ENCODE measurements around the gene DAPK1.

- TF ChIP-seq REST (IDR thresholded peaks at IDR 0.05; ENCODE audit: borderline replicate concordance), result no peak
- TF ChIP-seq EZH2 (IDR thresholded peaks at IDR 0.05; ENCODE audit: borderline replicate concordance, insufficient read depth, low read length, poor library complexity, severe bottlenecking), result no peak
- no peak for TF ChIP-seq CTCF (IDR thresholded peaks at IDR 0.05; ENCODE audit: poor library complexity, severe bottlenecking)
- TF ChIP-seq TAF1 (IDR thresholded peaks at IDR 0.05; ENCODE audit: low read depth), result no peak
- TF ChIP-seq EP300 (conservative IDR thresholded peaks at IDR 0.05; ENCODE audit: poor library complexity, severe bottlenecking), result no peak
- TF ChIP-seq RAD21 (conservative IDR thresholded peaks at IDR 0.05), result no peak
- no peak for TF ChIP-seq MXI1 (conservative IDR thresholded peaks at IDR 0.05; ENCODE audit: poor library complexity, severe bottlenecking)
- TF ChIP-seq POLR2AphosphoS5 (IDR thresholded peaks at IDR 0.05), result no peak
- no peak for TF ChIP-seq SMC3 (conservative IDR thresholded peaks at IDR 0.05; ENCODE audit: poor library complexity)
Measured at GRCh38 chr9:87534957-87535356, 37.3 kb downstream of the DAPK1 start.
